Measurements from ENCODE around the gene MGMT.

Gene MGMT

DNA sequence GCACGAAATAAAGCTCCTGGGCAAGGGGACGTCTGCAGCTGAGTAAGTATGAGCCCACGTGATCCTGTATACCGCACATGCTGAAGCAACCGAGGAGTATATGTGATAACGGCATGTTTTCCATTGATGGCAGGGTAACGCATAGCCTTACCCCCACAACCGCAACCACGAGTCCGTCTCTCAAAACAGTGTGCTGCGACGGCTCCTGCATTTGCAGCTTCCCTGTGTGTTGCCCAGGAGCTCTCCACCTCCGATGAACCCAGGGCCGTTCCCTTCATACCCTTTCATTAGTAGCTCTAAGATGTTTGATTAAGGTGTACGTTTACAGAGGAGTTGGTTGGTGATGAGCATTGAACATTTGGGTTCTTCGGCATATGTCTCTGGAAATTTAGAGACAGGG is 69.3 kb downstream of the MGMT start:
- TF ChIP-seq, protein P1, sequence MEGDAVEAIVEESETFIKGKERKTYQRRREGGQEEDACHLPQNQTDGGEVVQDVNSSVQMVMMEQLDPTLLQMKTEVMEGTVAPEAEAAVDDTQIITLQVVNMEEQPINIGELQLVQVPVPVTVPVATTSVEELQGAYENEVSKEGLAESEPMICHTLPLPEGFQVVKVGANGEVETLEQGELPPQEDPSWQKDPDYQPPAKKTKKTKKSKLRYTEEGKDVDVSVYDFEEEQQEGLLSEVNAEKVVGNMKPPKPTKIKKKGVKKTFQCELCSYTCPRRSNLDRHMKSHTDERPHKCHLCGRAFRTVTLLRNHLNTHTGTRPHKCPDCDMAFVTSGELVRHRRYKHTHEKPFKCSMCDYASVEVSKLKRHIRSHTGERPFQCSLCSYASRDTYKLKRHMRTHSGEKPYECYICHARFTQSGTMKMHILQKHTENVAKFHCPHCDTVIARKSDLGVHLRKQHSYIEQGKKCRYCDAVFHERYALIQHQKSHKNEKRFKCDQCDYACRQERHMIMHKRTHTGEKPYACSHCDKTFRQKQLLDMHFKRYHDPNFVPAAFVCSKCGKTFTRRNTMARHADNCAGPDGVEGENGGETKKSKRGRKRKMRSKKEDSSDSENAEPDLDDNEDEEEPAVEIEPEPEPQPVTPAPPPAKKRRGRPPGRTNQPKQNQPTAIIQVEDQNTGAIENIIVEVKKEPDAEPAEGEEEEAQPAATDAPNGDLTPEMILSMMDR (IDR thresholded peaks at IDR 0.05) = no peak
- no peak for TF ChIP-seq ZFX (IDR thresholded peaks at IDR 0.05; ENCODE audit: borderline replicate concordance)
- H3K27ac ChIP-seq = no peak overlapping the region

DNA sequence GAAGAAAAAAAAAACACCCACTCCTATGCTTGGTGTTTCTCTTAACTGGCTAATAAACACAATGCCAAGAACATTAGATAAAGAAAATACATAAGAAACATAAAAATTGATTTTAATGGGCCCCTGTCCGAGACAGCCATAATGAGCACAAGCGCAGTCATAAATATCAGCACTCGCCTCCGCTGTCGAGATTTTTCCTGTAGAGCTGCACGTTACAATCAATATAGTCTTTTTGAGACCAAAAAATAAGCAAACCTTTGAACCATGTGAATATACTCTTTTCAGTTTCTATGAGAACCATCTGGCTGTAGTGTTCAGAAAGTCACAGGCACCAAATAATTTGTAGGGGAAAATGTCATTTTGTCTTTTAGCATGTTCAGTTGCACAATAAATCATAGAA is 70.1 kb downstream of the MGMT start:
- TF ChIP-seq, protein P1 (IDR thresholded peaks at IDR 0.05) = no peak
- TF ChIP-seq ZFX (IDR thresholded peaks at IDR 0.05; ENCODE audit: borderline replicate concordance) = no peak

GRCh38 chr10:129538236-129538635 is 71.2 kb downstream of the MGMT start:
- no peak overlapping the region for H3K27ac ChIP-seq
- TF ChIP-seq, protein P1 (IDR thresholded peaks at IDR 0.05) = no peak
- no peak for TF ChIP-seq ZFX (IDR thresholded peaks at IDR 0.05; ENCODE audit: borderline replicate concordance)

More for the DNA sequence above, 70.1 kb downstream of the MGMT start:
- no peak overlapping the region for H3K27ac ChIP-seq

DNA sequence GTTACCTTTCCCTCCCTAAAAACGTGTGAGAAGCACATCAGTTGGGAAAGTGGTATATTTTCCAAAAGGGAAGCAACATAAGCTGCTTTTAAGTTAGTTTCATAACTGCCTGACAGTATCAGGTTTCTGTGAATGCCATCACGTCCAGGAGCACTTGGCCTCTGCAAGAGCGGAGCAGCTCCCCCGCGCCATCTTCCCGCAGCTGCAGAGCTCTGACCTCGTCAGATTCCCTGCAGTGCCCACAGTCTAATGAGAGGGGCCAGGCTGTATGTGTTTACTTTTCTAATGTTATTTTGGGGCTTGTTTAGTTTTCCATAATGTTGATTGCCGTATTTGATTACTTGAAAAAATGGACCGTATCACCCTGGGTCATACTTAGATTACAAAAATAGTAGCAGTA is 74.2 kb downstream of the MGMT start:
- no peak for TF ChIP-seq ZFX (IDR thresholded peaks at IDR 0.05; ENCODE audit: borderline replicate concordance)
- TF ChIP-seq, protein P1 (IDR thresholded peaks at IDR 0.05) = no peak
- no peak overlapping the region for H3K27ac ChIP-seq

- H3K27ac ChIP-seq = no peak overlapping the region
- TF ChIP-seq ZFX (IDR thresholded peaks at IDR 0.05; ENCODE audit: borderline replicate concordance) = no peak
- TF ChIP-seq, protein P1 (IDR thresholded peaks at IDR 0.05) = no peak
Measured at GRCh38 chr10:129541748-129542487, 74.9 kb downstream of the MGMT start.

DNA sequence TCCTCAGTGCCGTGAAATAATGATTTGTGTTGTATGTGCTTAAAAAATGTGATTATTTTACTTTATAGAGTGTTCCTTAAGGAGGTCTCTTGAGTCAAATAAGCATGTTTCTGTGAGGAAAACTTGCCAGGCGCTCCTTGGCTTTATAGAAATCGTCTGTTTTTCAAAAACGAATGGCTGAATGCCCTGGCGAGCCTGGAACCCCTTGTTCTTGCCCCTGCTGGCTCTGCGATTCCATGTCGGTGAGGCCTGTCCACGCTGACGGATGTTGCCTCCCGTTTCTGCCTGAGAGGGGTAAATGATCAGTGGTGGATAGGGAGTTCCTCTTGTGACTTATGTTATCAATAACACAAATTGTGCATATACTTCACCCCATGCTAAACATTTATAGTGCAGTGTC is 75.5 kb downstream of the MGMT start:
- TF ChIP-seq, protein P1 (IDR thresholded peaks at IDR 0.05) = no peak
- no peak for TF ChIP-seq ZFX (IDR thresholded peaks at IDR 0.05; ENCODE audit: borderline replicate concordance)
- no peak overlapping the region for H3K27ac ChIP-seq

Measured in 22Rv1 (cell line).